ENCODE results near the gene TAS2R30. TPM values are rescaled to one million over a fixed set of nuclear protein-coding genes. Genes with fewer than 3 reads are reported as not detected.

TAS2R30 gene
- total RNA-seq, 1 donor from 2014 or later, result 1.1 TPM

- Mint-ChIP-seq H3K9me3 (ENCODE audit: low read depth) (no peaks in the 10 kb centered on the region), H3K27ac (ENCODE audit: unreplicated experiment) (peak overlapping the region; percentile 100), H3K27me3 (ENCODE audit: low read depth) (no peaks in the 10 kb centered on the region), H3K4me3 (ENCODE audit: unreplicated experiment) (peak overlapping the region; percentile 97), H3K4me1 (ENCODE audit: low read depth) (peaks cover 59% of the 10 kb centered on the region), H3K36me3 (ENCODE audit: low read depth) (peaks cover 4% of the 10 kb centered on the region)
- DNase-seq (ENCODE audit: low spot score), result no peak
- TF ChIP-seq CTCF (IDR thresholded peaks at IDR 0.05), result no peak
Observed at GRCh38 chr12:11171969-11172675, 37.7 kb upstream of the TAS2R30 start.

GRCh38 chr12:11171145-11171968, 36.9 kb upstream of the TAS2R30 start, which contains the start of gene SMIM10L1:
SMIM10L1 (plus strand) TSS chr12:11171194; CDS start chr12:11171357, 163 bp downstream.
- peak; percentile 97 for DNase-seq (ENCODE audit: low spot score)
- H3K9me3 Mint-ChIP-seq (ENCODE audit: low read depth), result no peaks in the 10 kb centered on the region
- no peaks in the 10 kb centered on the region for H3K27me3 Mint-ChIP-seq (ENCODE audit: low read depth)
- H3K4me3 Mint-ChIP-seq (ENCODE audit: unreplicated experiment), result peak within 1 kb of the TSS; percentile 97
- H3K4me1 Mint-ChIP-seq (ENCODE audit: low read depth), result peaks cover 59% of the 10 kb centered on the region
- peak; percentile 46 for TF ChIP-seq CTCF (IDR thresholded peaks at IDR 0.05)
- peaks cover 4% of the 10 kb centered on the region for H3K36me3 Mint-ChIP-seq (ENCODE audit: low read depth)
- peak within 1 kb of the TSS; percentile 100 for H3K27ac Mint-ChIP-seq (ENCODE audit: unreplicated experiment)

- H3K27ac Mint-ChIP-seq (ENCODE audit: unreplicated experiment), result peak overlapping the region; percentile 100
- H3K27me3 Mint-ChIP-seq (ENCODE audit: low read depth), result no peaks in the 10 kb centered on the region
- H3K4me3 Mint-ChIP-seq (ENCODE audit: unreplicated experiment), result peak overlapping the region; percentile 97
- peaks cover 8% of the 10 kb centered on the region for H3K36me3 Mint-ChIP-seq (ENCODE audit: low read depth)
- peaks cover 59% of the 10 kb centered on the region for H3K4me1 Mint-ChIP-seq (ENCODE audit: low read depth)
- DNase-seq (ENCODE audit: low spot score), result no peak
- H3K9me3 Mint-ChIP-seq (ENCODE audit: low read depth), result no peaks in the 10 kb centered on the region
- no peak for TF ChIP-seq CTCF (IDR thresholded peaks at IDR 0.05)
Observed at GRCh38 chr12:11170810-11171144, 36.3 kb upstream of the TAS2R30 start.

GRCh38 chr12:11166300-11166699, 31.9 kb upstream of the TAS2R30 start:
- H3K27ac Mint-ChIP-seq (ENCODE audit: unreplicated experiment), result peak overlapping the region; percentile 17
- DNase-seq (ENCODE audit: low spot score), result no peak
- H3K27me3 Mint-ChIP-seq (ENCODE audit: low read depth), result no peaks in the 10 kb centered on the region
- no peak for TF ChIP-seq CTCF (IDR thresholded peaks at IDR 0.05)
- no peaks in the 10 kb centered on the region for H3K9me3 Mint-ChIP-seq (ENCODE audit: low read depth)
- H3K4me1 Mint-ChIP-seq (ENCODE audit: low read depth), result peaks cover 37% of the 10 kb centered on the region
- no peak overlapping the region for H3K4me3 Mint-ChIP-seq (ENCODE audit: unreplicated experiment)
- peaks cover 6% of the 10 kb centered on the region for H3K36me3 Mint-ChIP-seq (ENCODE audit: low read depth)

- H3K4me1 Mint-ChIP-seq (ENCODE audit: low read depth), result peaks cover 33% of the 10 kb centered on the region
- H3K9me3 Mint-ChIP-seq (ENCODE audit: low read depth), result no peaks in the 10 kb centered on the region
- no peak for DNase-seq (ENCODE audit: low spot score)
- no peak overlapping the region for H3K4me3 Mint-ChIP-seq (ENCODE audit: unreplicated experiment)
- H3K27me3 Mint-ChIP-seq (ENCODE audit: low read depth), result no peaks in the 10 kb centered on the region
- no peak for TF ChIP-seq CTCF (IDR thresholded peaks at IDR 0.05)
- H3K36me3 Mint-ChIP-seq (ENCODE audit: low read depth), result peaks cover 6% of the 10 kb centered on the region
- H3K27ac Mint-ChIP-seq (ENCODE audit: unreplicated experiment), result no peak overlapping the region
Observed at GRCh38 chr12:11164384-11164783, 29.9 kb upstream of the TAS2R30 start.

Data from chondrocyte (in vitro differentiated cells).